ENCODE data around the gene COL12A1.

COL12A1 gene

GRCh38 chr6:75142721-75143120, 63.1 kb downstream of the COL12A1 start:
- DNase-seq, result no peak

GRCh38 chr6:75135876-75136275, 70.0 kb downstream of the COL12A1 start:
- no peak for DNase-seq

- DNase-seq, result no peak
Measured at GRCh38 chr6:75135450-75135849, 70.4 kb downstream of the COL12A1 start.

GRCh38 chr6:75130784-75131183, 75.1 kb downstream of the COL12A1 start:
- no peak for DNase-seq

DNA sequence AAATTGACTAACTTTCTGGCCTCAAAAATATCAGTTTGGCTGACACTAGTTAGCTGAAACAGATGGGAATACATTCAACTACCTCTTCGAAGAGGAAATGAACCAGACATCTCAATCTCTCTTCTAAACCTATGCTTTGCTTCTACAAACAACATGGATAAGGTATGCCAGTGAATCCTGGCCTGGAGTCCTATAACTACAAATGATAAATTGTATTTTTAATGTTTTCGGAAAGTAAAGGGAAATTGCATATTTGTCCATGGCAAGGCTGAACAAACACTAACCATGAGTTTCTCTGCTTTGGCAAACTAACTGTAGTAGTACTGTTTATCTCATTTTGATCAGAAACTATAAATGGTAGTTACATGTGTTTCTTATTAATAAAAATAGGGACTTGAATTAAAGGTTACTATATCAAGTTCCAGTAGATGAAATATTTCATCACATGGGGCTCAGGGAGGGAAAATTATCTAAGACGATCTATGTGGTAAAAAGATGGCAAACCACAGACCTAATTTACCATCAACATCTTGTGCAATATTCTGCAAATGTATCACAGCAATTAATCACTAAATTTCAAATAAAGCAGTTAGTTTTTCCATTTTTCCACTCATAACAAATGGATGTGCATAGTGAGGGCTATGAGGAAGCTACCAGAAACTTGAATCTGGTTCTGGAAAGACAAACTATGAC, 76.8 kb downstream of the COL12A1 start:
- DNase-seq, result no peak

DNA sequence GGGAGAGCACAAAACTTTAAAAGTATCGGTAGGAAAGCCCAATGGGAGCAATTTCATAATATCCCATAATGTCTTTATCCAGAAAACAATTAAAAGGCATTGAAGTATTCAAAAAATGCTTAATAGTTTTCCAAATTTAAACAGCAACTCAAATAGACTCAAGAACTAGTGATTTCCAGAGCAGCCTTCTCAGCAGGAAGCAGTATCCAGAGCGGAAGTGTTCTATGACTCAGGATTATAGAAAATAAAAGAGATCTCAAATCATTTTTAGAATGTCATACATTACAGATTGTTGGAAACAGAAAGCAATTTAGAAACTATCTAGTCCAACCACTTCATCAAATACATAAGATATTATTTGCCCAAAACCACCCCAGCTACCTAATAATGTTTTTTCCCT, 79.3 kb downstream of the COL12A1 start:
- no peak for DNase-seq

DNA sequence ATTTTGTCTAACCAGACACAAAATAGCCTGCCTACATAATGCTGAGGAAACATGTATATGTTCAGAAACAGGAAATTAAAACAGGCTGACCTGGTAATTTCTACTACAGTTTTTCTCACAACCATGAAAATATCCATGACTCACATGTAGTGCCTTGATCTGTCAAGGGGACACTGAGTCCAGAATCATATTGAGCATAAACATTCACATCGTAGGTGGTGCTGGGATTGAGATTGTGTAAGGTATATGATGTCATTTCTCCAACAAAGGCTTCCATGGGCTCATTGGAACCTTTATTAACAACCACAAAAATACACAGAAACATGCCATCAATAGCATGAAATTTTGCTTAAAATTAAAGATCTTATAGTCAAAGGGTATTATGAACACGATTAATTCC, 80.9 kb downstream of the COL12A1 start:
- no peak for DNase-seq

GRCh38 chr6:75124085-75124484, 81.8 kb downstream of the COL12A1 start:
- DNase-seq, result no peak

DNA sequence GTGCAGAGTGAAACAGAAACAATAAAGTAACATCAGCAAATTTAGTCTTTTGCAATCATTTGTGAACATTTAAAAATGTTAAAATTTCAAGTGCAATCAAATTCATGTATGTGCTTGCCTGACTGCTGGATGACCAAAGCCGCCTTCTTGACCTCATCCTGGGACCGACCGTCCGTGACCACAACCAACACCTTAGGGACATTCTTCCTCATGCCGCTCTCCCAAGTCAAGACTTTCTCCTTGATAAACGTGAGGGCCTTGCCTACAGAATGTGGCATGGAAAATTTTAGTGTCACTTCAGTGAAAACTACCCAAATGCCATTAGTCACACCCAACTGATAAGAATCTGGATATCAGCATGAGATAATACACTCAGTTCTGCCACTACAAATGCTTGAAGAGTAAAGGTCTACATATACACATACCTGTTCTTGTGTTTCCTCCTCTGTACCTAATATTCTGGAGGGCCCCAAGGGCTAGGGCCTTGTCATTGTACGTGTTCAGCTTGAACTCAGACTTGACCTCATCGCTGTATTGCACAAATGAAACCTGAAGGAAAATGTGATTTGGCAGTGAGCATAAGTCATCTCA, 86.8 kb downstream of the COL12A1 start:
- DNase-seq, result no peak

GRCh38 chr6:75117701-75118100, 88.2 kb downstream of the COL12A1 start:
- DNase-seq, result no peak

GRCh38 chr6:75116946-75117345, 88.9 kb downstream of the COL12A1 start:
- DNase-seq, result no peak

DNA sequence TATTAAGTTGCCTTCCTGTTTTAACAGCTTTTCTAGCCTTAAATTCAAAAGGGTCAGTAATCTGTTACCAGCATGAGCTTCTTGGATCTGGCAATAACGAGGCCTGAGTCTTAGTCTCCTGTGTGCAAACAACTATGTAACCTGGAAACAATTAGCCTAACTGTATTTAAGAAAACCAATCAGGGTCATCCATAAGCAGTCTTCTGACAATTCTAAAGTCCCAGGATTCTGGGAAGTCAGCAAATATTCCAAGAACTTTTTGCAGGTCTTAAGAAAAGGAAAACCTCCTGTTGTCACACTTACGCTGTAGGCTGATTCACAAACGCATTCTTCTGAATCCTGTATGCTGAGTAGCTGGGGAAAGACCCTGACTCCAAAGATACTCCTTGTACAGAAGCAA, 90.4 kb downstream of the COL12A1 start:
- DNase-seq, result no peak

DNA sequence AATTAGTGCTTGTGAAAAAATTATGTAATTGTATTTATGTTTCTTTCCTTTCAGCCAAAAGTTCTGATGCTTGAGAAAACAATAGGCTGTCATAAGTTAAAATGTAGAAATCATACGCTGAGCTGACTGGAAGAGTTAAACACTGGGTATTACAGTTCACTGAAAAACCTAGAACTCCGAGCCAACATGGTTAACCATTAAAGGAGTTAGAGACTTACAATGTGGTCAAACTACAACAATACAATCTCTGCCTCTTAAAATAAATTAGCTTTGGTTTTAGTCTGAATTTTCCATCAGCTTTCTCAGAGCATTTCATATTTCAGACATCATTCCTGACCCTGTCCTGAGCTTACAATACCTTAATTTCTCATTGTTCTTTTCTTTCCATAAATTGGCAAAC, 91.0 kb downstream of the COL12A1 start:
- DNase-seq, result no peak

- DNase-seq, result no peak
Measured at GRCh38 chr6:75114195-75114594, 91.7 kb downstream of the COL12A1 start.

- no peak for DNase-seq
Measured at GRCh38 chr6:75113446-75113845, 92.4 kb downstream of the COL12A1 start.

DNA sequence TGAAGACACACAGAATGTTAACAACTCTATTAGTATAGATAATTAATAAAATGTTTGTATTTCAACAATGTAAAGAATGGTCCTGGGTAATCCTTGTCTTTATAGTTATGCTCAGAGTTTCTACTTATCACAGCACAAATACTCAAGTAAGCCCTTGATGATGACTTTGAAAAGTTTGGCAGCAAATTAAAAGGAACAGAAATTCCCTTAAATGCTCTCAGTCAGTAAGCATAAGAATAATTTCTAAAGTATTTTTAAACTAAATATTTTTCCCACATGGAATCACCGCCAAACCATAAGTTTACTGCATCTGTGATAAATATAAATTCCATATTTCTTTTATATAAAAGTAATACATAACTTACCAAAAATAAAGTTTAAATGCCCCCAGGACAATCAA, 96.1 kb downstream of the COL12A1 start:
- DNase-seq, result no peak

GRCh38 chr6:75109022-75109421, 96.8 kb downstream of the COL12A1 start:
- DNase-seq, result no peak

- no peak for DNase-seq
Measured at GRCh38 chr6:75108333-75108974, 97.4 kb downstream of the COL12A1 start.

DNA sequence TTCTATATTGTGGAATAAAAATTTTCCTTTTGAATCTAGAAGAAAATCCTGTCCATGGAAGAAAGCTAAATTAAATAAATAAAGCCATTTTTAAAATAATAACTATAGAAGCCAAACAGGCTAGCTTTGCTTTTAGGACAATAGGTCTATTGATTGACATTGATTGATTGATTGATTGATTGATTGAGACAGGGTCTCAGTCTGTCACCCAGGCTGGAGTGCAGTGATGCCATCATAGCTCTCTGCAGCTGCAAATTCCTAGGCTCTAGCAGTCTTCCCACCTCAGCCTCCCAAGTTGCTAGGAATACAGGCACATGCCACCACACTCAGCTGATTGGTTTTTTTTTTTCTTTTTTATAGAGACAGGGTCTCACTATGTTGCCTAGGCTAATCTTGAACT, 97.9 kb downstream of the COL12A1 start:
- DNase-seq, result no peak

GRCh38 chr6:75106426-75106825, 99.4 kb downstream of the COL12A1 start:
- DNase-seq, result no peak

- no peak for DNase-seq
Measured at GRCh38 chr6:75103431-75103830, 102.4 kb downstream of the COL12A1 start.

- no peak for DNase-seq
Measured at GRCh38 chr6:75102301-75102700, 103.6 kb downstream of the COL12A1 start.

GRCh38 chr6:75101896-75102295, 104.0 kb downstream of the COL12A1 start:
- DNase-seq, result no peak

GRCh38 chr6:75098709-75099108, 107.1 kb downstream of the COL12A1 start:
- no peak for DNase-seq

GRCh38 chr6:75096966-75097365, 108.9 kb downstream of the COL12A1 start:
- no peak for DNase-seq
